Panc1 (cell line): ENCODE results near the gene WDR27.

Experiments
- CTCF ChIP-seq: fragments of 450-650 bp; IDR thresholded peaks from 2 replicates; pipeline ENCODE4 v1.5.1; 2017; ENCODE audit warnings: mild to moderate bottlenecking
- POLR2AphosphoS5 ChIP-seq: IDR thresholded peaks from 2 replicates; pipeline ENCODE4 v1.6.1; 2012; ENCODE audit warnings: mild to moderate bottlenecking, low read depth, low read length, moderate library complexity
- REST ChIP-seq, 2 experiments: IDR thresholded peaks; 2 replicates each; pipeline ENCODE4 v1.6.1; 2011 to 2012; ENCODE audit warnings: low read depth in 2 of 2, control low read depth in 1 of 2, low read length in 1 of 2, mild to moderate bottlenecking in 1 of 2, moderate library complexity in 1 of 2; ENCODE audit not compliant: insufficient read depth in 1 of 2
- SIN3A ChIP-seq: IDR thresholded peaks from 2 replicates; pipeline ENCODE4 v1.6.1; 2012; ENCODE audit warnings: low read depth, mild to moderate bottlenecking, low read length, moderate library complexity, borderline replicate concordance; ENCODE audit not compliant: insufficient read depth
- TCF7L2 ChIP-seq: IDR thresholded peaks from 2 replicates; pipeline ENCODE4 v1.6.1; 2011; ENCODE audit warnings: mild to moderate bottlenecking, low read depth, low read length, inconsistent platforms

- TF ChIP-seq TCF7L2, result no peak
- no peak for TF ChIP-seq POLR2AphosphoS5
- no peak for TF ChIP-seq CTCF
- no peak for TF ChIP-seq SIN3A
- no peak for TF ChIP-seq REST (IDR thresholded peaks at IDR 0.05; ENCODE audit: insufficient read depth in 1 of 2, low read depth in 2 of 2, low read length in 1 of 2)
These were observed 5.9 kb upstream of the WDR27 start for GRCh38 chr6:169707772-169708171.
